H1 (cell line): Measurements from ENCODE around the gene RNASET2. TPM values are rescaled to one million over a fixed set of nuclear protein-coding genes. Genes with fewer than 3 reads are reported as not detected.

Source experiments
- CTCF ChIA-PET: fragments of 300-600 bp; sonication (Branson Sonifier 250); formaldehyde crosslinking; loops from one replicate; lab custom pipeline; 2021; ENCODE audit not compliant: partially characterized antibody; lab: Charles Lee
- POLR2A ChIA-PET: fragments of 300-600 bp; sonication (Branson Sonifier 250); formaldehyde crosslinking; loops from one replicate; lab custom pipeline; 2021; ENCODE audit warnings: inconsistent platforms; ENCODE audit not compliant: partially characterized antibody; lab: Charles Lee
- DNase-seq, 2 experiments: peaks; one replicate each; pipeline versions ENCODE4 v3.0.0 to v3.0.0-alpha.2; 2010 to 2022; ENCODE audit warnings: low spot score in 2 of 2, low read depth in 1 of 2, mixed read lengths in 1 of 2
- FAIRE-seq: peaks from 2 replicates; lab custom pipeline; 2011; peaks lifted over from hg19 to GRCh38; lab: Jason Lieb, UNC
- H2AFZ ChIP-seq: 2 replicates; pipeline ENCODE4 v1.8.1; 2012; ENCODE audit warnings: low read length, inconsistent platforms
- H2AK5ac ChIP-seq: 2 replicates; pipeline ENCODE4 v1.6.1; 2013; ENCODE audit warnings: low read depth, low read length
- H2BK120ac ChIP-seq: replicated peaks from 2 replicates; pipeline ENCODE3; 2013; ENCODE audit warnings: low read depth, low read length, inconsistent platforms
- H2BK12ac ChIP-seq: 2 replicates; pipeline ENCODE4 v1.6.1; 2013; ENCODE audit warnings: low read depth, low read length
- H2BK15ac ChIP-seq: 2 replicates; pipeline ENCODE4 v1.6.1; 2013; ENCODE audit warnings: low read length
- H2BK20ac ChIP-seq: 2 replicates; pipeline ENCODE4 v1.6.1; 2013; ENCODE audit warnings: low read length
- H2BK5ac ChIP-seq: 2 replicates; pipeline ENCODE4 v1.6.1; 2013; ENCODE audit warnings: low read depth, low read length
- H3K14ac ChIP-seq: 2 replicates; pipeline ENCODE4 v1.6.1; 2013; ENCODE audit warnings: inconsistent platforms; ENCODE audit not compliant: insufficient read length
- H3K18ac ChIP-seq: 2 replicates; pipeline ENCODE4 v1.6.1; 2013; ENCODE audit warnings: low read length; ENCODE audit errors: extremely low read depth
- H3K23ac ChIP-seq: 2 replicates; pipeline ENCODE4 v1.6.1; 2013; ENCODE audit warnings: inconsistent platforms; ENCODE audit not compliant: insufficient read length
- H3K23me2 ChIP-seq: 2 replicates; pipeline ENCODE4 v1.6.1; 2013; ENCODE audit warnings: low read depth, low read length
- H3K27ac ChIP-seq: 2 replicates; pipeline ENCODE4 v1.6.1; 2011; ENCODE audit warnings: low read depth, low read length, inconsistent platforms
- H3K27me3 ChIP-seq, 4 experiments: replicated peaks in 1 of 4; 1 replicate in 1 of 4; 2 replicates in 3 of 4; pipeline versions ENCODE4 v1.6.1 to v1.8.1; 2011 to 2013; ENCODE audit warnings: low read length in 3 of 4, mild to moderate bottlenecking in 3 of 4, inconsistent platforms in 2 of 4, mixed read lengths in 2 of 4, moderate library complexity in 1 of 4; ENCODE audit not compliant: control insufficient read depth in 3 of 4, insufficient read depth in 3 of 4; ENCODE audit errors: extremely low read depth in 1 of 4
- H3K36me3 ChIP-seq, 4 experiments: 2 replicates each; pipeline versions ENCODE4 v1.6.1 to v1.8.1; 2011 to 2013; ENCODE audit warnings: mild to moderate bottlenecking in 4 of 4, low read length in 3 of 4, moderate library complexity in 2 of 4, control low read depth in 1 of 4, inconsistent platforms in 1 of 4; ENCODE audit not compliant: insufficient read depth in 4 of 4, control insufficient read depth in 2 of 4
- H3K4ac ChIP-seq: replicated peaks from 2 replicates; pipeline ENCODE3; 2013; ENCODE audit warnings: low read length, low read depth, mixed read lengths, inconsistent platforms; ENCODE audit not compliant: insufficient read length
- H3K4me1 ChIP-seq, 4 experiments: replicated peaks in 1 of 4; 1 replicate in 1 of 4; 2 replicates in 3 of 4; pipeline versions ENCODE4 v1.6.1 to v1.8.1; 2011 to 2013; ENCODE audit warnings: low read length in 3 of 4, inconsistent platforms in 2 of 4, mixed read lengths in 1 of 4; ENCODE audit not compliant: insufficient read depth in 4 of 4, control insufficient read depth in 3 of 4
- H3K4me2 ChIP-seq, 2 experiments: 2 replicates each; pipeline versions ENCODE4 v1.6.1 to v1.8.1; 2011 to 2013; ENCODE audit warnings: low read depth in 2 of 2, low read length in 2 of 2, control low read depth in 1 of 2, inconsistent platforms in 1 of 2, mild to moderate bottlenecking in 1 of 2; ENCODE audit not compliant: insufficient read depth in 1 of 2
- H3K4me3 ChIP-seq, 4 experiments: fragments of 200-600, 300-600 bp in 1 of 4; sonication (generic), shearing (Covaris generic), sonication (Bioruptor Twin) in 1 of 4; 2 replicates each; pipeline versions ENCODE4 v1.5.1 to v1.8.1; 2011 to 2016; ENCODE audit warnings: low read length in 4 of 4, low read depth in 3 of 4, control low read depth in 2 of 4, inconsistent platforms in 2 of 4, mild to moderate bottlenecking in 2 of 4, mixed read lengths in 1 of 4, moderate library complexity in 1 of 4; ENCODE audit not compliant: insufficient read depth in 2 of 4; ENCODE audit errors: extremely low read depth in 1 of 4
- H3K56ac ChIP-seq: replicated peaks from 2 replicates; pipeline ENCODE3; 2013; ENCODE audit warnings: low read depth, mild to moderate bottlenecking, mixed read lengths, low read length, inconsistent platforms; ENCODE audit not compliant: insufficient read length
- H3K79me1 ChIP-seq: 2 replicates; pipeline ENCODE4 v1.6.1; 2013; ENCODE audit warnings: low read depth, low read length, control low read depth
- H3K79me2 ChIP-seq, 2 experiments: 2 replicates each; pipeline versions ENCODE4 v1.6.1 to v1.8.1; 2012 to 2013; ENCODE audit warnings: low read length in 2 of 2, mild to moderate bottlenecking in 2 of 2, inconsistent platforms in 1 of 2; ENCODE audit not compliant: insufficient read depth in 2 of 2, control insufficient read depth in 1 of 2
- H3K9ac ChIP-seq, 4 experiments: replicated peaks in 1 of 4; 1 replicate in 1 of 4; 2 replicates in 3 of 4; pipeline versions ENCODE4 v1.6.1 to v1.8.1; 2011 to 2013; ENCODE audit warnings: low read depth in 3 of 4, low read length in 3 of 4, control low read depth in 2 of 4, mild to moderate bottlenecking in 2 of 4, moderate library complexity in 2 of 4, inconsistent platforms in 1 of 4; ENCODE audit errors: extremely low read depth in 1 of 4
- H3K9me3 ChIP-seq, 2 experiments: 2 replicates each; pipeline versions ENCODE4 v1.6.1 to v1.8.1; 2012 to 2013; ENCODE audit warnings: mild to moderate bottlenecking in 2 of 2, moderate library complexity in 2 of 2, control low read depth in 1 of 2, inconsistent platforms in 1 of 2, low read depth in 1 of 2, low read length in 1 of 2, mixed read lengths in 1 of 2; ENCODE audit not compliant: insufficient read depth in 2 of 2
- H4K20me1 ChIP-seq, 2 experiments: replicated peaks in 1 of 2; 2 replicates each; pipeline versions ENCODE3 to v1.8.1; 2011 to 2013; ENCODE audit warnings: inconsistent platforms in 2 of 2, low read length in 2 of 2, mild to moderate bottlenecking in 1 of 2; ENCODE audit not compliant: insufficient read depth in 2 of 2, control insufficient read depth in 1 of 2
- H4K5ac ChIP-seq: 2 replicates; pipeline ENCODE4 v1.6.1; 2013; ENCODE audit warnings: low read length, low read depth, mixed read lengths, inconsistent platforms; ENCODE audit not compliant: insufficient read length
- H4K8ac ChIP-seq: 2 replicates; pipeline ENCODE4 v1.8.0; 2013; ENCODE audit warnings: mild to moderate bottlenecking, moderate library complexity, low read length, inconsistent platforms; ENCODE audit not compliant: insufficient read depth; ENCODE audit errors: extremely low read depth
- H4K91ac ChIP-seq: replicated peaks from 2 replicates; pipeline ENCODE3; 2013; ENCODE audit warnings: low read length, mixed read lengths, inconsistent platforms; ENCODE audit not compliant: insufficient read length
- BCL11A ChIP-seq, 2 experiments: IDR thresholded peaks; one replicate each; pipeline ENCODE4 v1.6.1; 2011; ENCODE audit warnings: low read depth in 2 of 2, low read length in 2 of 2, mild to moderate bottlenecking in 2 of 2
- CTBP2 ChIP-seq: IDR thresholded peaks from 2 replicates; pipeline ENCODE4 v1.7.0; 2011; ENCODE audit warnings: borderline replicate concordance, mild to moderate bottlenecking, moderate library complexity, mixed read lengths, low read length; ENCODE audit not compliant: insufficient read depth, insufficient read length
- EGR1 ChIP-seq: IDR thresholded peaks from 2 replicates; pipeline ENCODE4 v1.6.1; 2011; ENCODE audit warnings: low read depth, low read length, borderline replicate concordance
- NRF1 ChIP-seq: IDR thresholded peaks from 2 replicates; pipeline ENCODE4 v1.6.1; 2011; ENCODE audit warnings: mild to moderate bottlenecking, low read depth, low read length, improper control_type of control experiment
- POU5F1 ChIP-seq: IDR thresholded peaks from 2 replicates; pipeline ENCODE4 v1.6.1; 2011; ENCODE audit warnings: low read depth, mild to moderate bottlenecking, low read length, moderate library complexity
- RAD21 ChIP-seq, 2 experiments: IDR thresholded peaks in 1 of 2; conservative IDR thresholded peaks in 1 of 2; 2 replicates each; pipeline ENCODE4 v1.6.1; 2011; ENCODE audit warnings: low read depth in 2 of 2, low read length in 2 of 2, improper control_type of control experiment in 1 of 2, inconsistent platforms in 1 of 2, mild to moderate bottlenecking in 1 of 2, moderate library complexity in 1 of 2
- RFX5 ChIP-seq: IDR thresholded peaks from 2 replicates; pipeline ENCODE4 v1.6.1; 2011; ENCODE audit warnings: low read depth, low read length, improper control_type of control experiment, borderline replicate concordance
- SP1 ChIP-seq: IDR thresholded peaks from 2 replicates; pipeline ENCODE4 v1.6.1; 2011; ENCODE audit warnings: low read depth, low read length
- TAF7 ChIP-seq: optimal IDR thresholded peaks from 2 replicates; pipeline ENCODE3; 2011; ENCODE audit warnings: low read depth, mild to moderate bottlenecking, inconsistent platforms, low read length, moderate library complexity, borderline replicate concordance
- TCF12 ChIP-seq: IDR thresholded peaks from 2 replicates; pipeline ENCODE4 v1.6.1; 2011; ENCODE audit warnings: low read depth, mild to moderate bottlenecking, low read length
- WGBS, 2 experiments: shearing (Covaris generic) in 1 of 2; methylation state at CpG; one replicate each; pipeline versions ENCODE4 v1.1.6 to v1.1.7; 2013 to 2015; ENCODE audit warnings: low lambda C conversion rate in 2 of 2, mixed read lengths in 2 of 2, inconsistent platforms in 1 of 2, low coverage in 1 of 2, missing lambda C conversion rate in 1 of 2; ENCODE audit not compliant: insufficient replicate concordance in 2 of 2, insufficient coverage in 1 of 2, insufficient read length in 1 of 2; ENCODE audit errors: extremely low coverage in 1 of 2, missing lambda C conversion rate in 1 of 2; 5-methylcytosine and 5-hydroxymethylcytosine counted together
- polyA plus RNA-seq, 7 experiments: library from polyadenylated mRNA; depleted of rRNA in 3 of 7; stranded (reverse) in 5 of 7; unstranded in 2 of 7; fragments of >200 nt in 5 of 7; fragments of 200-250 nt in 2 of 7; gene quantifications; 1 replicate in 5 of 7; 2 replicates in 1 of 7; 4 replicates in 1 of 7; pipeline versions ENCODE4 v1.2.1 to v1.2.3, GENCODE V29; 2011 to 2013; ENCODE audit warnings: missing spikeins in 2 of 7, mixed read lengths in 2 of 7
- total RNA-seq: library from RNA; stranded (reverse); fragmentation: NEBNext Ultra II Directional; extraction: Animal tissue kit (Norgen Biotek cat#: 25700); gene quantifications from 2 replicates; pipeline ENCODE4 v1.2.1, GENCODE V29; 2021

RNASET2 gene
- total and polyA plus RNA-seq, 2 of the 8 experiments (the other 6 are each of a cell fraction or from before 2014, with no cell fraction given) = 15.7 to 22.9 TPM

DNA sequence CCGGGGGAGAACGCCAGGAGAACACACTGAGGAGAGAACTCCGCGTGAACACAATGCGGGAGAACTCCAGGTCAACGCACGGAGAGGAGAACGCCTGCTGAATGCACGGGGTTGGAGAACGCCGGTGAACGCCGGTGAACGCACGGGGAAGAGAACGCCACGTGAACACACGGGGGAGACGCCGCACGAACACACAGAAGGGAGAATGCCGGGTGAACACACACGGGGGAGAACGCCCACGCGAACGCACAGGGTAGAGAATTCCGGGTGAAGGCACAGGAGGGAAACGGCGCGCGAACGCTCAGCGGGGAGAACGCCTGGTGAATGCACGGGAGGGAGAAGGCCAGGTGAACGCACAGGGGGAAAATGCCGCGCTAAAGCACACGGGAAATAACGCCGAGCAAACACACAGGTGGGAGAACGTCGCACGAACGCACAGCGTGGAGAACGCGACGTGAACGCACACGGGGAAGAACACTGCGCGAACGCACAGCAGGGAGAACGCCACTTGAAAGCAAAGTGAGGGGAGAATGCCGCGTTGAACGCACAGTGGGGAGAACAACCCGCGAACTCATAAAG lies 56.1 kb downstream of the RNASET2 start:
- TF ChIP-seq RFX5 = no peak
- no peak for TF ChIP-seq TAF7
- TF ChIP-seq CTBP2 = no peak
- no peak for TF ChIP-seq POU5F1
- TF ChIP-seq RAD21 (IDR thresholded peaks at IDR 0.05 in 1 of 2, conservative IDR thresholded peaks at IDR 0.05 in 1 of 2; ENCODE audit: low read depth in 2 of 2, low read length in 2 of 2) = no peak
- TF ChIP-seq SP1 = no peak
- no peak for TF ChIP-seq NRF1
- TF ChIP-seq EGR1 = no peak
- TF ChIP-seq BCL11A (IDR thresholded peaks at IDR 0.05; ENCODE audit: low read depth in 2 of 2, low read length in 2 of 2) = no peak
- no peak for TF ChIP-seq TCF12
- 91% methylated on average over 50 of the region's 61 CpGs; no CpG with 5 or more reads in 1 of the 2 experiments for WGBS, 2 experiments
- no peaks in the 10 kb centered on the region for H4K20me1 ChIP-seq
- H2BK15ac ChIP-seq = no peak overlapping the region
- H3K27ac ChIP-seq = no peak overlapping the region
- H3K79me1 ChIP-seq = no peaks in the 10 kb centered on the region
- H4K91ac ChIP-seq = peak overlapping the region; percentile 52
- H3K4me1 ChIP-seq = peaks cover 2 to 9% (median 6%) of the 10 kb centered on the region in 4 experiments
- H4K8ac ChIP-seq = no peak overlapping the region
- H2AFZ ChIP-seq = no peak overlapping the region; the same call in 1 of the 2 replicates
- no peak overlapping the region for H3K23ac ChIP-seq
- H2BK5ac ChIP-seq = no peak overlapping the region; the same call in 1 of the 2 replicates
- H3K4me2 ChIP-seq = no peak overlapping the region
- no peak overlapping the region for H3K4ac ChIP-seq
- H3K18ac ChIP-seq = no peak overlapping the region
- no peak overlapping the region for H2AK5ac ChIP-seq
- H3K56ac ChIP-seq = no peak overlapping the region
- DNase-seq = no peak
- H3K4me3 ChIP-seq = no peak overlapping the region
- FAIRE-seq = no peak
- H3K14ac ChIP-seq = no peak overlapping the region
- H3K79me2 ChIP-seq = no peaks in the 10 kb centered on the region
- no peak overlapping the region for H2BK12ac ChIP-seq
- H3K27me3 ChIP-seq = no peaks in the 10 kb centered on the region; a peak in 1 of 7 replicates
- no peak overlapping the region for H2BK20ac ChIP-seq
- ChIA-PET POLR2A (no interaction called here), CTCF (no interaction called here)
- no peak overlapping the region for H2BK120ac ChIP-seq
- no peak overlapping the region for H4K5ac ChIP-seq
- H3K36me3 ChIP-seq = no peaks in the 10 kb centered on the region
- no peaks in the 10 kb centered on the region for H3K9me3 ChIP-seq
- no peaks in the 10 kb centered on the region for H3K23me2 ChIP-seq
- H3K9ac ChIP-seq = peak overlapping the region in 1 of 4 experiments; percentile 22; a peak in 1 of 7 replicates
